GM21576 (cell line): ENCODE data around the gene AGAP1.

Source experiments
- ATAC-seq: cut with Tn5 transposase; IDR thresholded peaks from one replicate; pipeline ENCODE4 v1.9.1; 2021; ENCODE audit warnings: mild to moderate bottlenecking, moderate library complexity; ENCODE audit not compliant: unreplicated experiment

AGAP1 gene

DNA sequence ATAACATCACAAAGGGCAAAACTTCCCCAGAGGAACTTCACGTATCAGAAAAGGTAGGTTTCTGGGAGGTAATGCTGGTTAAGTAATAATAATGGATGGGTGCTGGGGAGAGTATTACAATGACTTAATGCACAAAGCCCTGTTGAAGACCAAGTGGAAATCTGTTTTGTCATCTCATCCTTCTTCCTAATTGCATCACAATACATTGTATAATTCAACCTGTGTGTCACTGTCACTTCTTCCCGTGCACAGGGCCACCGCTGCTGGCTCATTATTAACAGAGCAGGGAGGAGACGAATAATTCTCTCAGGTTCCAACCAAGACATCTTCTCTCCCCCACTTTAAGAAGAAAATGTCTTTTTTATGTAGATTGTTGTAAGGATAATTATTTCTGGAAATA, 290.9 kb downstream of the AGAP1 start:
- no peak for ATAC-seq

DNA sequence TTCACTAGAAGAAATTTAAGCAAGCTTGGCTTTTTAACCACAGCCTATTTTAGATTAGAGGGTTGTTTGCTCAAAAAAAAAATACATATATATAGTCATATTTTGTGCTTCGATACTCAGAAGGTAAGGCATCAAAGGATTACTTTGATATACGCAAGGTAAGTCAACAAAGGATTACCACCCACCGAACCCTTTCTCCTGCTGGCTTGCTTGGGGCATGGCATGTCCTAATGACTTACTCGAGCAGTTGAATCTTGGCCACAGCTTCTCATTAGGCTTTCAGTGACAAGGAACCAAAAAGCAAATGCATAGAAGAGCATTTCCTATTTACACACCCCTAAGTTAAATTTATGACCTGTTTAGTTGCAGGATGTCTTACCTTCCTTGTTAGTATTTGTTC, 295.7 kb downstream of the AGAP1 start:
- no peak for ATAC-seq

DNA sequence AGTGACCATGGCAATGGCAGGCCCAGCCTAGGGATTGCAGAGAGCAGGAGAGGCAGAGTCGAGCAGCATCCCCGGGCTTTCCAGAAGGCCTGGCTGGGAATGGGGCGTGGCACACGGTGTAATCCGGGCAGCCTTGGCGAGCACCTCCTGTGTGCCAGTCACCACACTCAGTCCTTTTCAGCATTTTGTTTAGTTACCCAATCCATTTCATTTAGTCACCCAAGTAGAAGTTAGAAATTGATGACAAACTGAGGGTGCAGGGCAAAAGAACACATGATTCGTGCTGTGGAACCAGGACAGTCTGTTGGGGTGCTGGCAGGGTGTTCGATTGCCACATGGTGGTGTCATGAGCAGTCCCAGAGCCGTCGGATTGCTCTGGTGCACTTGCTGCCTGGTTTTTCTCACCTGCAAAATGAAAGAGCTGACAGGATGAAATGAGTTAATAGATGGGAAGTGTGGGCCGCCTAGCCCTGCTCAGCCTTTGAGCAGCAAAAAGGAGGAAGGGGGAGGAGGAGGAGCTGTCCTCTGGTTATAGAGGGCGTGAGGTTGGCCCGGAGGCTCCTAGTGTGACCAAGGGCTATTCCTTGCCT, 299.4 kb downstream of the AGAP1 start:
- ATAC-seq: no peak

DNA sequence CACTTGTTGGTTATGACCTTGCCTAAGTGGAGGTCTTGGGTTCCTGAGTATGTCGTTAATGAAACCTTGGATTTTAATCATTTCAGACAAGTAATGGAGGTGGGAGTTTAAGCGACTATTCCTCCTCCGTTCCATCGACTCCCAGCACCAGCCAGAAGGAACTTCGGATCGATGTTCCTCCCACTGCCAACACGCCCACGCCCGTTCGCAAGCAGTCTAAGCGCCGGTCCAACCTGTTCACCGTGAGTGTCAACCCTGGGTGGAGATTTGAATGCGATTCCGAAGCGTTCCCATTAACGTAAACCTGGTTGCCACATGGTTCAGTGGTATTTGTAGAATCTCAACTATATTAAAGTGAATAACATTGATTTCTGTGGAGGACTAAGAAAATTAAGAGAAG, 305.4 kb downstream of the AGAP1 start:
- no peak for ATAC-seq

DNA sequence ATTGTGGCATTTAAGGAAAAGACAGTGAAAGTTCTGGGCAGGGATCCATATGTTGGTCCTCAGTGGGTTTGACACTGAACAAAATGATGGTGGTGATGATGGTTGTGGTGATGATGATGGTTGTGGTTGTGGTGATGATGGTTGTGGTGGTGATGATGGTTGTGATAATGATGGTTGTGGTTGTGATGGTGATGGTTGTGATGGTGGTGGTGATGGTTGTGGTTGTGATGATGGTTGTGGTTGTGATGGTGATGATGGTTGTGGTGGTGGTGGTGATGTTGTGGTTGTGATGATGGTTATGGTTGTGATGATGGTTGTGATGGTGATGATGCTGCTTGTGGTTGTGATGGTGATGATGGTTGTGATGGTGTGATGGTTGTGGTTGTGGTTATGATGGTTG, 308.7 kb downstream of the AGAP1 start:
- ATAC-seq: no peak

DNA sequence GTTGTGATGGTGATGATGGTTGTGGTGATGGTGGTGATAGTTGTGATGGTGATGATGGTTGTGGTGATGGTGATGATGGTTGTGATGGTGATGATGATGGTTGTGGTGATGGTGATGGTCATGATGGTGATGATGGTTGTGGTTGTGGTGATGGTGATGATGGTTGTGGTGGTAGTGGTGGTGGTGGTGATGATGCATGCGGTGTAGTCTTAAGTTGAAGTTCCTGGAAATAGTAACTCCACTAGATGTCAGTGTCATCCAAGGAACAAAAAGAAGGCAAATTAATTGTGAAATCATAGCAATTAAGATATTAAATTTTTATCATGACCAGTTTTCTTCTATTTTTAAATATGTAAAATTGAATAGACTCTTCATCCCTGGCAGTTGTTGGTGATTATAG, 309.2 kb downstream of the AGAP1 start:
- ATAC-seq: no peak

DNA sequence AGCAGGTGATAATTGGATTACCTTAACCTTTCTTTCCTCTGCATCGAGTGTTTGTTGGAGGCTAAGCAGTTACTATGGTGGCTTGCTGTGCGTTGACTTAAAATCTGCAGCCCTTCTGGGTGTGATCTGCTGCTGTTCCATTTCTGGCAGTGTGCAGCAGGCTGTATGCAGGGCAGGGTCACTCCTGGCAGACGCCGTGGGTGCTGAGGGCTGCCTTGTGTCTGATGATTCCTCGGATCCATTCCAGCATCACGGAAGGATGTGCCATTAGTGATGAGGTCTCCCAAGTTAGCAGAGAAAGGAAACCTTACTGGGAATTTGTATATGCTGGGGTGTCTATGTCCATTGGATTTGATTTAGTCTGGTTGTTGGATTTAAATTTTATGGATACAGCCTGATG, 310.8 kb downstream of the AGAP1 start:
- ATAC-seq: no peak

DNA sequence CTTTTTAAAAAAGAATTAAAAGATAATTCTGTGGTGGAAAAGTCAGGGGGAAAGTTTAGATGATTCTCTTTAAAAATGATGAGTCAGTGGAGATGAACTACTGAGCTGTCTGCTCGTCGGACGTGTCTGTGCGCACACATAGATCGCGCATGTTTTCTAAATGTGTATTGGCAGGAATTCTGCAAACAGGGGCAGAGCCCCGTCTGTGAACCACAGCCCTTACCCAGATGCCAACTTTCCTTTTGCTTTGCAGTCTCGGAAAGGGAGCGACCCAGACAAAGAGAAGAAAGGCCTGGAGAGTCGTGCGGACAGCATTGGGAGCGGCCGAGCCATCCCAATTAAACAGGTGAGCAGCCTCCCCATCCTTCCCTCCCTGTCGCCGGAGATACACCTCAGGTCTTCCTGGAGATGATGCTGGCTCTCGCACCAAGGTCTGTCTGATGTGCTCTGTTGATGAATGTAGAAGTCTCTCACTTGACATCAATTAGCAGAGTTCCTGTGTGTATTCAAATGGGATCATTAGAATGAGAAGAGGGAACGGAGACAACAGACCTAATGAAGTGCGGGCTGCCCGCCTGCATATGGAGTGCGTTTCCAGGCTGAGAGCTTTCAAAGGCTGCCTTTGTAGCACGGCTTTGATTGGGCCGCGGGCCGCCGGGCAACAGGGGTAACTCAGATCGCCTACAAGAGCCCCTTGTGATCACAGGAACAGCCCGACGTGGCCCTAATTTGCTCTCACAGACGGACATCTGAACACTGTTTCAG, 313.3 kb downstream of the AGAP1 start:
- no peak for ATAC-seq

DNA sequence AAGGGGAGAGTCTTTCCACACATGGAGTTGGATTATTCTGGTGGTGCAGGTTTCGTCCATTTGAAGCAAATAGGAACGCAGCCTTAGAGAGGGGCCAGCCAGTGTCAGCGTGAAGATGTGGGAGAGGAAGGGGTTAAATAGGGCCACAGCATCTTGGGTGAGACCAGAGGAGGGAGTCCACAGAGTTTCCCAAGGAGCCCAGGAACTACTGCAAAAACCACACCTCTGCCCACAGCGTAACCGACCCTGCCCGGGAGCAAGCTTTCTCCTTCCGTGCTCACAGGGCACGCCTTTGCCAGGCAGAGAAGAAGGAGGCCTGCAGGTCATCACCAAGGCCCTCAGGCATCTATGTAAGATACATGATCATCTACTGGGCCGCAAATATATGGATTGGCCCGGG, 314.5 kb downstream of the AGAP1 start:
- ATAC-seq: no peak

DNA sequence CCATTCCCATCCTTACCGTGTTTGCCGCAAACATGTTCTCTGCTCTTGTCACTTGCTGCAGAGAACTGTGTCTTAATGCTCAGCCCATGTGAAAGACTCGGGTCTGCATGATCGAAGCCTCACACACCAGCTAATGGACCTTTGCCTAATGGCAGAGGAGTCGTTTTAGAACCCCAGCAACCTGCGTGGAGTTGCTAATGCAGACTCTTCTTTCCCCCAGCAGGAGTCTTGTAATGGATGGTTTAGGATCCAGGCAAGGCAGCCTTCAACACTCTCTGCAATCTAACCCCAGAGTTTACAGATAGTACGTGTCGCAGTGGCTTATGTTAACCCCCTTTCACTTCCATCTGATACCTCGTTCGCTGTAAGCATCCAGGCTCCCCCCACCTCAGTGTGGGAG, 316.4 kb downstream of the AGAP1 start:
- ATAC-seq: no peak

DNA sequence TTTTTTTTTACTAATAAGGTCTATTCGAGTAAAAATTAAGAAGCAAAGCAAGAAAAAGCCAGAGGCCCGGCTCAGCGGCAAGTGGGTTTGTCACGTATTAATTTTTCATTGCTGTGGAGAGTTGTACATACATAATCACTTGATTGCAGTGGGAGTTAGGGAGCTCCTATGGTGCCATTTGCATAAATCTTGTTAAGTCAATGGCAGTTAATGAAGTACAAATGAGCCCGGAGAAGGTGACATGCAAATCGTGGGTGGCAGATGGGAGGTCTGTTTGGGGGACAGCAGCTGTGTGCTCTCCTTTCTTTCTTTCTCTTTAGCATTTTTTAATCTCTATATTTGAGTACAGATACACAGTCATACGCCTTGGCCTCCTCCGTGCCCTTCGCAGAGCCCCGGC, 317.0 kb downstream of the AGAP1 start:
- ATAC-seq: no peak

DNA sequence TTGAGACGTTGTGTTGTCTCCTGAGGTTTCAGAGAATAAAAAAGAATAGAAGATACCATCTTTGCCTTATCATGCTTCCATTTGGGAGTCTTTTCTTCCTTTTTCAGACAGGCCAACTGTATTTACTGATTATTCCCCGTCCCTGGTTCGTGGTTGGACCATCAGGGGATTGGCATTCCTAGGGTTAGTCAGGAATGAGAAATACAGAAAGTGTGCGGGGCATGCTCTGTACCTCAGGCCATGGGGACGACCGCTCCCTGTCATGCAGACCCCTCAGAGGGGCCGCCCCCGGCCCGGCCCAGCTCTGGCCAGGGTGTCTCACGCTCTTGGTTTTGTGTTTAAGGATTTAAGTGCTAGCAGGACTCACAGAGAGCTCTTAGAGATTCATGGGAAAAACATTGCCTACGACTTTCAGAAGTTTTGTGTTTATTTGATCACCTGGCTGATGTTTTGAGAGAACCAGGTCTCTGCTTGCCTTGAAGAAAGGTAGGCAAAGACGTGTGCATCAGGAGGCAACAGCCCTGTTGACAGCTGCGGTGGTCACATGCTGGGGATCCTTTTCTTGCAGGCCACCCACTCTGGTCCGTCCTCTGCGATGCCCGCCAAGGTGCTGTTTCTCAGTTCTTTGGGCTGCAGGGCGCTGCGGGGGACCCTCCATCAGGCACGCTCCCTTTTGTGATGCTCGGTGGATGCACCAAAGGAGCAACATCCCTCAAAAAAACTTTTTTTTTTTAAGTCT, 317.8 kb downstream of the AGAP1 start:
- ATAC-seq: no peak

DNA sequence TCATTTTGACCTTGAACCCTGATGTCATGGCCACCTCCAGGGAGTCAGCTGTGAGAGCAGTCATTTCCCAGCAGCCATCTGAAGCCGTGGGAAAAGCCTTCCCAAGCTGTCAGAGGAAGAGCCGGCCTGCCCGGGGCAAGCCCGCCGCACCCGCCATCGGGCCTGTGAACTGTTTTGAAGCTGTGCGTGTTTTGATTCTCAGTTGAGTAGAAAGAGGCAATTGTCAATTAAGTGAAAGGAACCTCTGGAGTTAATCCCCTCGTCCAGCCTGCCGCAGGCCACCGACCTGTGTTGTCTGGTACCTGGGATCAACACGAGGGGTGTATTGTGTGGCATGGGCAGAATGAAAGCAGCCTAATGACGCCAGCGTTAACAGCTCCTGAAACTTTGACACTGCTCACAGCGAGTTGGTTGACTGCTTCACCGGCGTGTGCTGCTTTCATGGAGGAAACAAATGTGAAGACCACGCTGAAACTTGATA, 318.4 kb downstream of the AGAP1 start:
- ATAC-seq: no peak

DNA sequence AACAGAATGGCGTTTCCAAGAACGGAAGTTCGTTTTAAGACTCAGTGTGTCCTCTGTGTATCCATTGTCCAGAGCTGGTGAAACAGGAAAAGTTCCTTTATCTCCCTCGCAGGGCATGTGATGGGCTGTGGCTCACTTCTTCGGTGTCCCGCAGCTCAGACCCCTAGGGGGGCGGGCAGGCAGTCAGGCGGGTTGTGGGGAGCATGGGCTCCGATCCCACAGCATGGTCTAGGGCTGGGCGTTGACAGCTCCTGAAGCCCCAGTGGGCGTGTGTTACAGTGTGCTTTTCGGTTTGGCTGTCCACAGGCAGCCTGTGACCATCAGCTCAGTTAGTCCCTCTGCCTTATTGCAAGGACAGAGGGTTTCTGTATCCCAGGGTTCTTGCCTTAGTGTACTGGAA, 319.6 kb downstream of the AGAP1 start:
- ATAC-seq: no peak

DNA sequence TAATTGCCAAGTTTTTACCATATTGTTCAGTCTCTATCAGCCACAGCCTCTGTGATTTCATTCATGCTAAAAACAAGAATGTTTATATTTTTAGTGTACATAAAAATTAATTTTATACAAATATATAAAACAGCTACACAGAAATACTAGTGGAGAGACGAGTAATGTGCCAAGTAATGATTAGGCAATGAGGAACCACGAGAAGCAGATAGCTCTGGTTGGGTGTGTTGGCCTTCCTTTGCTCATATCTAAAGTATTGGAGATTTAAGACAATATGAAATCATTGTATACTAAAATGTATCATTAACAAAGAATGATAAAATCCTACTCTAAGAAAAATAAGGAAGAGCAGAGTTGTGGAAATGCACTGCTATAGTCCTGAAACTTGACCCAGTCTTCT, 326.7 kb downstream of the AGAP1 start:
- no peak for ATAC-seq

DNA sequence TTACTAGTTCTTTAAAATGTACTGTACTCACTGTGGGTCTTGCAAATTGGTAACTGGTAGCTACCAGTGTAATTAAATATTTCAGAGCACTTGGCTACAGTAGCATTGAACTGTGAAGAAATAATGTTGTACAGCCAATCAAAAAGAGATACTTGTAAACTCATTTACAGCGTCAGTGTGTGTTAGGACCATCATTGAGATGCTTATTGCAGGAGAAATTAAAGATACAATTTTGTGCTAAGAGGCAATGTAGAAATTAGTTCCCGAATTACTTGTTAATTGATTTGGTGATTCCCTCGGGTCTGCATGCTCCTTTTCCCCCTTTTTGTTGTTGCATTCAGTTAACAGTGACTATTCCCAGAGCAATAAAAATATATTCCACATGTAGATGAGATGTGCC, 330.5 kb downstream of the AGAP1 start:
- no peak for ATAC-seq

DNA sequence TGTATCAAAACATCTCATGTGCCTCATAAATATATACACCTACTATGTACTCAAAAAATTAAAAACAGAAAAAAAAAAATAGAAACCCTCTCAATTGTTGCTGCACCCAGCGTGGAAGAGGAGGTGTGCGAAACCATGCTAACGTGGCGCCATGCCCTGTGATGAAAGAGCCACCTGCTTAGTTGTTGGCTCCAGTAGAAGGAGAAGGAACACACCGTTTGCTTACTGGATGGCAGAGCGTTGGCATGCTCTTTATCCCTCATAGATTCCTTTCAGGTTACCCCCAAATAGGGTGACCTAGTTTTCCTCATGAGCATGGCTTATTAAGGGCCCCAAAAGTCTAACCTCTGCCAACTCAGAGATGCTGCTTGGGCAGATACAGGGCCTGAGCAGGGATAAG, 332.1 kb downstream of the AGAP1 start:
- no peak for ATAC-seq

DNA sequence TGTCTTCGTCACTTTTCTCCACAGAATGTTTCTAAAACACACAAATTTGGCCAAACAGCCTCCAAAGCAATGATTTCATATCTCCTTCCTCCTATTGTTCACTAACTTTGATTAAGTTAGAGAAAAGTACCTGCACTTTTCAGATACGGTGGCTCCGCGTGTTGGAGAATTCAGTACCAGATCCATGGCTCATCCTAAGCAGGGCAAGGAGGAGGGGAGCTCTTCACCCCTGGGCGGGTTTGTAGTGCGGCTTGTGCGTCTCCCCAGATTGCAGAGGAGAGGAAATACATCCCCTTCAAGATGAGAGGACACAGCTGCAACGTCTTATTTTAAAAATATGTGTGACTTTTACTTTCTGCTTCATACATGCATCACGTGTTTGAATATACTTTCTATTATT, 333.0 kb downstream of the AGAP1 start:
- no peak for ATAC-seq

DNA sequence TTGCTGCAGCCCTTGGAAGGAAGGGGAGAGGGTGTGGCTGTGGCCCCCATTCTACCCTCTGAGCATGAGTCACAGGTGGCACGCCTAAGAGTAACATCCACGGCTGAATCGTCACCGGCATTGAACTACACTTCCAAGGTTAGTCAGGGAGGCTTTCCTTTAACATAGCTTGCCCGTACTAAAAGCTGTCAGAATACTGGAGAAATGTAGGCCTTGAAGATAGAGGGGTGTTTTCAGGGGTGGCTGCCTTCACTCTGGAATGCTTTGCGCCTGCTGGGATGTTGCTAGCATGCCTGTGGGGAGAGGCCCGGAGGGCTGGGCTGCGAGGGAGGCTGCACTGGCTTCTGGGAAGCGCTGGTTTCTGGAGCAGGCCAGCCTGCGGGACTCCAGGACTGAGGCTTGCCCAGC, 333.7 kb downstream of the AGAP1 start:
- ATAC-seq: no peak

DNA sequence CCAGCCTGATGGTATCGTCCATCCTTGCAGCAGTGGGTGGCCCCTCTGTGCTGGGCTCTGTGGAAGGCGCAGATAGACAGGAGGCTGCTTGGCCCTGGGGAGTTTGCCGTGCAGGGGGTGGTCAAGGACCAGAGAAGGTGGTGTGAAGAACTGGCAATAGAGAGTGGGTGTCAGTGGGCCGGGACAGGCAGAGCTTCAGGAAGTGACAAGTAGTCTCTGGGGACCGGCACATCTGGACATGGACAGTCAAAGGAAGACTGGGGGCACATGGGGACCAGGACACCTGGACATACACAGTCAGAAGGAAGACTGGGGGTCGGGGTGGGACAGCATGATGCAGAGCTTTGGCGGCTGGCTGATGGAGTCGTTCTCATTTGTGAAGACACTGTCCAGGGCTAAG, 335.9 kb downstream of the AGAP1 start:
- no peak for ATAC-seq

DNA sequence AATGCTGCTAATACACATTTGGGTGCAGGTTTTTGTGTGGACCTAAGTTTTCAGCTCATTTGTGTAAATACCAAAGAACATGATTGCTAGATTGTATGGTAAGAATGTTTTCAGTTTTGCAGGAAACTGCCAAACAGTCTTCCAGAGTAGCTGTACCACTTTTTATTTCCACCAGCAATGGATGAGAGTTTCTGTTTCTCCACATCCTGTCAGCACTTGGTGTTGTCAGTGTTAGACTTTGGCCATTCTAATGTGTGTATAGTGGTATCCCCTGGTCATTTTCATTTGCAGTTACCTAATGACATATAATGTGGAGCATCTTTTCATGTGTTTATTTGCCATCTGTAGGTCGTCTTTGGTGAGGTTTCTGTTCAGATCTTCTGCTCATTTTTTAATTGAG, 337.9 kb downstream of the AGAP1 start:
- ATAC-seq: no peak

DNA sequence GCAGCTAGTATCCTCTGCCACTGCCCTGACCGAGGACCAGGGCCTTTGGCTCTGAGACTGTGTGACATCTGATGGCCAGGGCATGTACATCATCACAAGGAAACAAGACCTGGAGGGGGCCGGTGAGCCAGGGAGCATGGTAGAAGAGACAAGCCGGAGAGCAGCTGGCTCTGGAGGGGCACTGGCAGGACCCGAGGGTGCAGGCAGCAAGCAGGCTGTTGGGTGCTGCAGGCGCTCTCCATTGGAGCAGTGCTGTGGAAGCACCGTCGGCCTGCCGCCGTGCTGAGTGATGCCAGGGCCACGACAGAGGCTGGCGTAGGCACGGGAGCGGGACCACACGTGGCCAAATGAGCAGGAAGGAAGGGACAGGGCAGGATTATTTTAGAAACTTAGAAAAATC, 339.1 kb downstream of the AGAP1 start:
- no peak for ATAC-seq
